Mucosa of rectum (tissue), 2 donors: Measurements from ENCODE around the gene DOCK3.

Experiments used
- H3K27ac ChIP-seq, 2 donors: one replicate each; pipeline ENCODE4 v1.7.0; 2013; ENCODE audit warnings: inconsistent platforms in 2 of 2, low read depth in 2 of 2, low read length in 2 of 2
- H3K27me3 ChIP-seq, 2 donors: one replicate each; pipeline ENCODE4 v1.7.0; 2013; ENCODE audit warnings: low read length in 2 of 2; ENCODE audit not compliant: control insufficient read depth in 2 of 2, insufficient read depth in 2 of 2
- H3K36me3 ChIP-seq, 2 donors: one replicate each; pipeline ENCODE4 v1.7.0; 2013; ENCODE audit warnings: low read length in 2 of 2; ENCODE audit not compliant: control insufficient read depth in 2 of 2, insufficient read depth in 2 of 2
- H3K4me1 ChIP-seq, 2 donors: one replicate each; pipeline ENCODE4 v1.7.0; 2013; ENCODE audit warnings: low read length in 2 of 2, mild to moderate bottlenecking in 1 of 2; ENCODE audit not compliant: control insufficient read depth in 2 of 2, insufficient read depth in 2 of 2
- H3K4me3 ChIP-seq, 2 donors: one replicate each; pipeline ENCODE4 v1.7.0; 2013; ENCODE audit warnings: low read length in 2 of 2
- H3K9ac ChIP-seq, 2 donors: one replicate each; pipeline ENCODE4 v1.7.0; 2013; ENCODE audit warnings: low read length in 2 of 2, low read depth in 1 of 2, mild to moderate bottlenecking in 1 of 2
- H3K9me3 ChIP-seq, 2 donors: one replicate each; pipeline ENCODE4 v1.7.0; 2013; ENCODE audit warnings: low read length in 2 of 2; ENCODE audit not compliant: control insufficient read depth in 2 of 2
- donor health status: healthy.
- donor health status: Normal muscosa, but diverticular disease.

DOCK3 gene

DNA sequence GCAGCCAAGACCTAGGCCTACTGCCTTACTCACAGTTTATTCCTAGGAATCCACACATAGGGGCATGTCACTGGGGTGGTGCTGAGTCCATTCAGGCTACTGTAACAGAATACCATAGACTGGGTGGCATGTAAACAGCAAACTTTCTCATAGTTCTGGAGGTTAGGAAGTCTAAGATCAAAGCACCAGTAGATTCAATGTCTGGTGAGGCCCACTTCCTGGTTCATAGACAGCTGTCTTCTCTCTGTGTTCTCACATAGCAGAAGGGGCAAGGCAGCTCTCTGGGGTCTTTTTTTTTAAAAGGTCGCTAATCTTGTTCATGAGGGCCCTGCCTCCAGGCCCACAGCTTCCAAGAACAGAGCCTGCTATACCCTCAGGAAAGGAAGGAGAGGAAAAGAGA lies 596.4 kb downstream of the DOCK3 start:
- H3K27me3 ChIP-seq, result no peaks in the 10 kb centered on the region
- no peaks in the 10 kb centered on the region for H3K9me3 ChIP-seq
- no peak overlapping the region for H3K4me3 ChIP-seq
- no peak overlapping the region for H3K27ac ChIP-seq
- H3K4me1 ChIP-seq, result no peaks in the 10 kb centered on the region
- no peaks in the 10 kb centered on the region for H3K36me3 ChIP-seq
- H3K9ac ChIP-seq, result no peak overlapping the region

DNA sequence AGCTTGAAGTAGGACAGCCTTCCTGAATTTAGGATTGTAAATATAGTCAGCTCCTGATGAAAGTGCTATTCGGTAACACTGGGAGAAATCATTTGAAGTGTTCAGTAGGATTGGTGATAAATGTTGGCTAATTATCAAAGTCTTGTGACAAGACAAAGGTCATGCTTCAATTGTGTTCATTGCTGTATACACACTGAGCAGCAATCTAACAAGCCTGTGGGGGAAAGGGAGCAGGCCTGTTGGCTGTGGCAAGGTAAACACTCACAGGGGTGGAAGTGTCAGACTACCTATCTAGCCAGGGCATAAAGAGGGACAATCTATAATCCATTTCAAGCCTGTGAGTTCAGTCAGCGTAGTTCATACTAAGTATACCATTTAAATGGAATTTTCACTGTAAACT lies 599.3 kb downstream of the DOCK3 start:
- no peaks in the 10 kb centered on the region for H3K27me3 ChIP-seq
- H3K36me3 ChIP-seq, result no peaks in the 10 kb centered on the region
- H3K9ac ChIP-seq, result no peak overlapping the region
- no peak overlapping the region for H3K4me3 ChIP-seq
- H3K27ac ChIP-seq, result no peak overlapping the region
- H3K9me3 ChIP-seq, result no peaks in the 10 kb centered on the region
- H3K4me1 ChIP-seq, result no peaks in the 10 kb centered on the region

DNA sequence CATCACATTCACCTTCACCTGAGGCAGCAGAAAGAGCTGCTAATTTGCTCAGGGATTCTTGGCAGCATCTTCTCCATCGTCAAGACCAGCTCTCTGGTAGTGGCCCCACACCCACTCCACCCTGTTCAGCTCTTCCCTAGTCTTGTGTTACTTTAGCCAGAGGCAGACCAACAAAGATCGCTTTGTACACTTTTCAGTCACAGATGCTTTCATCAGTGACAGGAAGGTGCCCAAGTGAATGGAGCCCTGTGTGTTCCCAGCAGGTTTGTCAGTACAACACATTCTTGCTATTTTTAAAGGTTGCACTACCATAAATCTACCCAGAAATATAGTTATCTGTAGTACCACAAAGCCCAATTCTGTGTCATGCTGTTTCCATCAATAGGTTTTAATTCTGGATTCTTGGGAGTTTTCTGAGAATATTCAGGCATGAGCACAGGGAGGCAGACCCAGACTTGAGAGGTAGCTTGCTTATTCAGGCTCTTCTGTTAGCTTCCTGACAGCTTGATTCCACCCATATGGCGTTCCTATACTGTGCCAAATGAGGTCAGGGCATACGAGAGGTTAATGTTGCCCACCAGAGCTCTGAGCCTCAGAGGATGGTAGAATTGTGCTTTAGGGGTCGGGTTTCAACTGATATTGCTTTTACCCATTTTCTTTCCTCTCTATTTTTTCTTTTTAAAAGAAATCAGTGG lies 600.5 kb downstream of the DOCK3 start:
- H3K4me3 ChIP-seq, result no peak overlapping the region
- H3K4me1 ChIP-seq, result no peaks in the 10 kb centered on the region
- H3K27ac ChIP-seq, result no peak overlapping the region
- H3K36me3 ChIP-seq, result no peaks in the 10 kb centered on the region
- H3K9me3 ChIP-seq, result no peaks in the 10 kb centered on the region
- peaks cover 0 to 4% of the 10 kb centered on the region in 2 donors for H3K27me3 ChIP-seq
- H3K9ac ChIP-seq, result no peak overlapping the region

DNA sequence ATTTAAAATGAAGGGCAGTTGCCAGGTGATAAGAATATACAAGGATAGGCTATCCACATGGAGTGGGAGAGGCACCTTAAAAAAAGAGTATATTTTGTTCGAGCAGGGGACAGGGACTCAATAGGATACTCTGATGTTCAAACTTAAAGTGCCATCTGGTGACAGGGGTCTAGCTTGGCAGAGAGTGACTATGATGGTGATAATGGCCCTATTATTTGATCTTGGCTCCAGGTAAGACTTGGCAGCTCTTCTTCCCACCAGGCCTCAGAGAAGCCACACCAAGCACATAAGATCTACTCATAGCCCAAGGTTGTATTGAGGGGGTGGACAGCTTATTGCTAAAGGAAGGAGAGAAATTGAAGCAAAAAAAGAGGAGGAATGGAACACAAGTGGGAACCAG lies 601.3 kb downstream of the DOCK3 start:
- no peaks in the 10 kb centered on the region for H3K36me3 ChIP-seq
- no peak overlapping the region for H3K9ac ChIP-seq
- H3K4me3 ChIP-seq, result no peak overlapping the region
- H3K27me3 ChIP-seq, result peaks cover 0 to 4% of the 10 kb centered on the region in 2 donors
- no peaks in the 10 kb centered on the region for H3K4me1 ChIP-seq
- H3K27ac ChIP-seq, result no peak overlapping the region
- H3K9me3 ChIP-seq, result no peaks in the 10 kb centered on the region

DNA sequence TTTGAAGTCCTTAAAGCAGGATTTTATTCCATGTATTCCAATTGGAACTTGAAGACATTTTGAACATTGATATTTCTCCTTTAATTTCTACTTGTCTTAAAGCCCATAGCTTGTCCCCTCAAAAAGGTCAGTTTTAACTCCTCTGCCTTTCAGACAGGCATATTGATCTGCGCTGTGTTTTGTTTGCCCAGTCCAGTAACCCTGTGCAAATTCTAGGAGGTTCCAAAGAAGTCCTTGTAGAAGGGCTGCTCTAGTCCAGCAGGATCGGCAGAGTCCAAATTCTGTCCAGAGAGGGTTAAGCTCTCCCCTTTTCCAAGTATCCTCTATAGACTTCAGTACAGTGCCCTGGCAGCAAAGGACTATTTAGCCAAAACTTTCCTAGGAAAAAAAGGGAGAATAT lies 604.7 kb downstream of the DOCK3 start:
- no peaks in the 10 kb centered on the region for H3K4me1 ChIP-seq
- H3K36me3 ChIP-seq, result no peaks in the 10 kb centered on the region
- H3K4me3 ChIP-seq, result no peak overlapping the region
- no peak overlapping the region for H3K9ac ChIP-seq
- H3K27me3 ChIP-seq, result peaks cover 0 to 4% of the 10 kb centered on the region in 2 donors
- H3K27ac ChIP-seq, result no peak overlapping the region
- no peaks in the 10 kb centered on the region for H3K9me3 ChIP-seq

DNA sequence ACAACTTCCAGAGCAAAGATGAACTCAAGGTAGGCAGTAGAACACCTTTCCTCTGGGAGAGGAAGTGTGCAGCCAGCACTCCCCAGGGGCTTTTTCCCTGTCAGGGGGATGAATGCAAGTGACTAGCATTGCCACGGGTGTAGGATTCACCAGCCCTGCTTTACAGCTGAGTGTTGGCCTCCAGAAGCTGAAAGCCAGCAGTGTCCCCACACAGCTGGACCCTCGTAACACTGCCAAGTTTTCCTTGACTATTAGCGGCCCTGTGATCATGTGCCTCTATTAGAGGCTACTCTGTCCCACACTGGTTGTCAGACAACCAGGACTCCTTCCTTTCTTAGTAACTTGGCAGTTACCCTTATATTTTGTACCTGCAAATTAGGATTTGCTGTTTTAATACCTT lies 605.4 kb downstream of the DOCK3 start:
- H3K4me1 ChIP-seq, result no peaks in the 10 kb centered on the region
- H3K27me3 ChIP-seq, result peaks cover 0 to 4% of the 10 kb centered on the region in 2 donors
- no peaks in the 10 kb centered on the region for H3K36me3 ChIP-seq
- H3K9me3 ChIP-seq, result no peaks in the 10 kb centered on the region
- no peak overlapping the region for H3K9ac ChIP-seq
- H3K27ac ChIP-seq, result no peak overlapping the region
- H3K4me3 ChIP-seq, result no peak overlapping the region

DNA sequence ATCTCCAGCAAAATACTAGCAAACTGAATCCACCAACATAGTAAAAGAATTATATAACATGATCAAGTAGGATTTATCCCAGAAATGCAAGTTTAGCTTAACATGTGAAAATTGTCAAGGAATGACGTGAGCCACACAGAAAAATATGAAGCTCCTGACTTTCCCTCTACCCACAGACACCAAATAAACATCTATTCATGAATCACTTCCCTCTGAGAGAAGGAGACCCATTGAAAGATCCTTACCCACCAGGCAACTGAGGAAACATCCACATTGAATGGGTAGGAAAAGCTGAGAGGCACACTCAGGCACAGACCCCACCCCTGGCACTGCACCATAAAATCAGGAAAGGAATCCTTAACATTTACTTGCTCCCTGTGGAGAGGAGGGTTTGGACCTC lies 608.2 kb downstream of the DOCK3 start:
- H3K4me3 ChIP-seq, result no peak overlapping the region
- peaks cover 0 to 4% of the 10 kb centered on the region in 2 donors for H3K27me3 ChIP-seq
- H3K27ac ChIP-seq, result no peak overlapping the region
- no peak overlapping the region for H3K9ac ChIP-seq
- H3K36me3 ChIP-seq, result no peaks in the 10 kb centered on the region
- no peaks in the 10 kb centered on the region for H3K4me1 ChIP-seq
- H3K9me3 ChIP-seq, result no peaks in the 10 kb centered on the region

DNA sequence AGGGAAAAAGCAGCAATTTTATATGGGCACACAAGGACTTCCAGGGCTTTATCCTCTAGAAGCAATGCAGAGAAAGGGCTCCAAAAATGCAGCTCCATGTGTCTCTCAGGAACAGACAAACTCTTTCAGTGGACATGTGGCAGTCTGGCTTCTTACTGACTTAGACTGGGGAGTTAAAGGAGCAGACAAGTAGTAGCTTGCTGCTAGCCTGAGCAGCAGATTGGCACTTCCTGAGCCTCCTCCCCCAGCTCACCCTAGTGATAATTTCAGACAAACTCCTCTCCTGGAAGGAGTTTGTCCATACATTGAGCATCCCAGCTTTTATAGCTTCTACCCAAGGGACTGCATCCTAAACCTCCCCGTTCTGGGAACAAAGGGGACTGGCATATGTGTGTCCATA lies 608.7 kb downstream of the DOCK3 start:
- Histone ChIP-seq H3K4me1 (no peaks in the 10 kb centered on the region), H3K4me3 (no peak overlapping the region), H3K9me3 (no peaks in the 10 kb centered on the region), H3K27me3 (peaks cover 0 to 4% of the 10 kb centered on the region in 2 donors), H3K36me3 (no peaks in the 10 kb centered on the region), H3K9ac (no peak overlapping the region), H3K27ac (no peak overlapping the region)

DNA sequence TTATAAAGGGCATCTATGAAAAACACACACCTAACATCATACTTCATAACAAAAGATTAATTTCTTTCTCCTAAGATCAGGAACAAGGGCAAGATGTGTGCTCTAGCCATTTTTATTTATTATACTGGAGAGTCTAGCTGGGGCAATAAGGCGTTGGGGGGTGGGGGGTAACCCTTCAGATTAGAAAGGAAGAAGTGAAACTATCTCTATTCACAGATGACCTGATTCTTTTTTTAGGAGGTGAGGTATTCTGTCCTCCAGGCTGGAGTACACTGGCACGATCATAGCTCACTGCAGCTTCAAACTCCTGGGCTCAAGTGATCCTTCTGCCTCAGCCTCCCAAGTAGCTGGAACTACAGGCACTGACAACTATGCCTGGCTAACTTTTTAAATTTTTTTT lies 620.9 kb downstream of the DOCK3 start:
- no peaks in the 10 kb centered on the region for H3K36me3 ChIP-seq
- H3K4me3 ChIP-seq, result no peak overlapping the region
- no peak overlapping the region for H3K9ac ChIP-seq
- H3K27me3 ChIP-seq, result no peaks in the 10 kb centered on the region
- no peaks in the 10 kb centered on the region for H3K9me3 ChIP-seq
- no peak overlapping the region for H3K27ac ChIP-seq
- H3K4me1 ChIP-seq, result no peaks in the 10 kb centered on the region

DNA sequence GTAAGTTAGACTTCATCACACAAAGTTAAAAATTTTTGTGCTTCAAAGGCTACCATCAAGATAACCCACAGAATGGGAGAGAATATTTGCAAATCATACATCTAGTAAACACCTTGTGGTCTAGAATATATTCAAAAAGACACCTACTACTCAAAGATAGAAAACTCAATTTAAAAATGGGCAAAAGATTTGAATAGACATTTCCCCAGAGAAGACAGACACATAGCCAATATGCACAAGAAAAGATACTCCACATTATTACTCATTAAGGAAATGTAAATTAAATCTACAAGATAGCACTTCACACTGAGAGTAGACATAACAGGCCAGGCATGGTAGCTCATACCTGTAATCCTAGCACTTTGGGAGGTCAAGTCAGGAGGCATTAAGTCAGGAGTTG lies 622.6 kb downstream of the DOCK3 start:
- H3K27me3 ChIP-seq, result no peaks in the 10 kb centered on the region
- H3K9ac ChIP-seq, result no peak overlapping the region
- no peaks in the 10 kb centered on the region for H3K36me3 ChIP-seq
- H3K9me3 ChIP-seq, result no peaks in the 10 kb centered on the region
- no peak overlapping the region for H3K27ac ChIP-seq
- H3K4me3 ChIP-seq, result no peak overlapping the region
- no peaks in the 10 kb centered on the region for H3K4me1 ChIP-seq

DNA sequence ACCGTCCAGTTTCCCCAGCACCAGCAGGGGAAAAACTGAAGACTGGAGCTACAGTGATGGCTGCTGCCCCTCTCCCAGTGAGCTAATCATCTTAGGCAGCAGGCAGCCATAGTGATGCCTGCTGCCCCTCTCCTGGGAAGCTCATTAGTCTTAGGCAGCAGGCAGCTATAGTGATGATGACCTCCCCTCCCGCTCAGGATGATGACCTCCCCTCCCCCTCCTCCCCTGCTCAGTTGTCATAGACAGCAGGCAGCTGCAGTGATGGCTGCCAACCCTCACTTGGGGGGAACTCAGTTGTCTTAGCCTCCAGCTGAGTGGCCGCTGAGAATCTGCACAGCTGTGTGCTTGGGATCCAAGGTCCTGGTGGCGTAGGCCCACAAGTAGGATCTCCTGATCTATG lies 629.5 kb downstream of the DOCK3 start:
- Histone ChIP-seq H3K36me3 (no peaks in the 10 kb centered on the region), H3K4me3 (no peak overlapping the region), H3K4me1 (no peaks in the 10 kb centered on the region), H3K27me3 (no peaks in the 10 kb centered on the region), H3K9me3 (peaks cover 0 to 2% of the 10 kb centered on the region in 2 donors), H3K27ac (no peak overlapping the region), H3K9ac (no peak overlapping the region)
